GM19397 (cell line): ENCODE measurements around the gene ATXN1.
A peak's percentile ranks its signal among the peaks of the same experiment; 100 is the strongest.

Experiments
- ATAC-seq: cut with Tn5 transposase; IDR thresholded peaks from one replicate; pipeline ENCODE4 v1.9.1; 2021; ENCODE audit warnings: mild to moderate bottlenecking, moderate library complexity; ENCODE audit not compliant: unreplicated experiment

The ATXN1 gene

GRCh38 chr6:16305788-16306187, 455.5 kb downstream of the ATXN1 start:
- ATAC-seq = peak; percentile 31

- ATAC-seq = peak; percentile 83
Measured at GRCh38 chr6:16305246-16305725, 456.0 kb downstream of the ATXN1 start.

- no peak for ATAC-seq
Measured at GRCh38 chr6:16302721-16303552, 458.3 kb downstream of the ATXN1 start.

GRCh38 chr6:16301511-16301910, 459.7 kb downstream of the ATXN1 start:
- ATAC-seq = no peak

- ATAC-seq = no peak
Measured at GRCh38 chr6:16299861-16300260, 461.4 kb downstream of the ATXN1 start.

- ATAC-seq = no peak
Measured at GRCh38 chr6:16296061-16296670, 465.1 kb downstream of the ATXN1 start.

GRCh38 chr6:16295471-16295870, 465.8 kb downstream of the ATXN1 start:
- no peak for ATAC-seq

- no peak for ATAC-seq
Measured at GRCh38 chr6:16295060-16295459, 466.2 kb downstream of the ATXN1 start.

GRCh38 chr6:16294371-16294770, 466.9 kb downstream of the ATXN1 start:
- ATAC-seq = no peak

- ATAC-seq = no peak
Measured at GRCh38 chr6:16292942-16293341, 468.3 kb downstream of the ATXN1 start.

GRCh38 chr6:16292432-16292831, 468.8 kb downstream of the ATXN1 start:
- no peak for ATAC-seq

GRCh38 chr6:16291739-16292138, 469.5 kb downstream of the ATXN1 start:
- no peak for ATAC-seq

- ATAC-seq = no peak
Measured at GRCh38 chr6:16288163-16288562, 473.1 kb downstream of the ATXN1 start.

- no peak for ATAC-seq
Measured at GRCh38 chr6:16286151-16286522, 475.1 kb downstream of the ATXN1 start.

GRCh38 chr6:16285467-16286150, 475.7 kb downstream of the ATXN1 start:
- ATAC-seq = no peak

GRCh38 chr6:16284472-16284871, 476.8 kb downstream of the ATXN1 start:
- no peak for ATAC-seq

- ATAC-seq = no peak
Measured at GRCh38 chr6:16282370-16282769, 478.9 kb downstream of the ATXN1 start.

- ATAC-seq = no peak
Measured at GRCh38 chr6:16279243-16279642, 482.0 kb downstream of the ATXN1 start.

GRCh38 chr6:16278750-16279149, 482.5 kb downstream of the ATXN1 start:
- no peak for ATAC-seq

- ATAC-seq = no peak
Measured at GRCh38 chr6:16278048-16278724, 483.1 kb downstream of the ATXN1 start.
